Measurements from ENCODE around the gene ONECUT3.

The ONECUT3 gene

GRCh38 chr19:1809678-1810077 is 56.4 kb downstream of the ONECUT3 start:
- no peak overlapping the region for H3K9ac ChIP-seq (ENCODE audit: low read depth, low read length)
- peaks cover 3% of the 10 kb centered on the region for H3K36me3 ChIP-seq (ENCODE audit: control insufficient read depth, insufficient read depth, low read length)
- no peaks in the 10 kb centered on the region for H3K27me3 ChIP-seq (ENCODE audit: control insufficient read depth, insufficient read depth, low read length)
- H3K9me3 ChIP-seq (ENCODE audit: control insufficient read depth, insufficient read depth, low read length), result no peaks in the 10 kb centered on the region
- no peaks in the 10 kb centered on the region for H3K4me1 ChIP-seq (ENCODE audit: control insufficient read depth, insufficient read depth, low read length)
- H3K4me3 ChIP-seq (ENCODE audit: low read depth, low read length), result no peak overlapping the region

- no peaks in the 10 kb centered on the region for H3K4me1 ChIP-seq (ENCODE audit: control insufficient read depth, insufficient read depth, low read length)
- H3K4me3 ChIP-seq (ENCODE audit: low read depth, low read length), result no peak overlapping the region
- H3K9ac ChIP-seq (ENCODE audit: low read depth, low read length), result no peak overlapping the region
- H3K36me3 ChIP-seq (ENCODE audit: control insufficient read depth, insufficient read depth, low read length), result peaks cover 6% of the 10 kb centered on the region
- H3K9me3 ChIP-seq (ENCODE audit: control insufficient read depth, insufficient read depth, low read length), result no peaks in the 10 kb centered on the region
- H3K27me3 ChIP-seq (ENCODE audit: control insufficient read depth, insufficient read depth, low read length), result no peaks in the 10 kb centered on the region
Measured at GRCh38 chr19:1810439-1811160, 57.3 kb downstream of the ONECUT3 start.

- Histone ChIP-seq H3K27me3 (ENCODE audit: control insufficient read depth, insufficient read depth, low read length) (no peaks in the 10 kb centered on the region), H3K9me3 (ENCODE audit: control insufficient read depth, insufficient read depth, low read length) (no peaks in the 10 kb centered on the region), H3K4me3 (ENCODE audit: low read depth, low read length) (peak overlapping the region; percentile 22), H3K4me1 (ENCODE audit: control insufficient read depth, insufficient read depth, low read length) (no peaks in the 10 kb centered on the region), H3K9ac (ENCODE audit: low read depth, low read length) (no peak overlapping the region), H3K36me3 (ENCODE audit: control insufficient read depth, insufficient read depth, low read length) (peaks cover 12% of the 10 kb centered on the region)
Measured at GRCh38 chr19:1811472-1811894, 58.2 kb downstream of the ONECUT3 start.

- peak within 1 kb of the TSS; percentile 78 for H3K4me3 ChIP-seq (ENCODE audit: low read depth, low read length)
- no peak within 1 kb of the TSS for H3K9ac ChIP-seq (ENCODE audit: low read depth, low read length)
Measured at GRCh38 chr19:1811942-1812425, 58.7 kb downstream of the ONECUT3 start, which contains the start of gene ATP8B3. Gene ATP8B3, minus strand, starts transcription at chr19:1812276. Its CDS starts 540 bp downstream, at chr19:1811736.

GRCh38 chr19:1812426-1813191 is 59.3 kb downstream of the ONECUT3 start:
- peaks cover 20% of the 10 kb centered on the region for H3K36me3 ChIP-seq (ENCODE audit: control insufficient read depth, insufficient read depth, low read length)
- H3K4me3 ChIP-seq (ENCODE audit: low read depth, low read length), result peak overlapping the region; percentile 78
- H3K4me1 ChIP-seq (ENCODE audit: control insufficient read depth, insufficient read depth, low read length), result no peaks in the 10 kb centered on the region
- H3K9ac ChIP-seq (ENCODE audit: low read depth, low read length), result no peak overlapping the region
- H3K27me3 ChIP-seq (ENCODE audit: control insufficient read depth, insufficient read depth, low read length), result no peaks in the 10 kb centered on the region
- H3K9me3 ChIP-seq (ENCODE audit: control insufficient read depth, insufficient read depth, low read length), result no peaks in the 10 kb centered on the region

More at GRCh38 chr19:1811942-1812425, 58.7 kb downstream of the ONECUT3 start, which contains the start of gene ATP8B3:
- Histone ChIP-seq H3K36me3 (ENCODE audit: control insufficient read depth, insufficient read depth, low read length) (peaks cover 15% of the 10 kb centered on the region), H3K9me3 (ENCODE audit: control insufficient read depth, insufficient read depth, low read length) (no peaks in the 10 kb centered on the region), H3K4me1 (ENCODE audit: control insufficient read depth, insufficient read depth, low read length) (no peaks in the 10 kb centered on the region), H3K27me3 (ENCODE audit: control insufficient read depth, insufficient read depth, low read length) (no peaks in the 10 kb centered on the region)

- no peaks in the 10 kb centered on the region for H3K9me3 ChIP-seq (ENCODE audit: control insufficient read depth, insufficient read depth, low read length)
- peaks cover 28% of the 10 kb centered on the region for H3K36me3 ChIP-seq (ENCODE audit: control insufficient read depth, insufficient read depth, low read length)
- no peak overlapping the region for H3K9ac ChIP-seq (ENCODE audit: low read depth, low read length)
- H3K4me3 ChIP-seq (ENCODE audit: low read depth, low read length), result peak overlapping the region; percentile 78
- H3K27me3 ChIP-seq (ENCODE audit: control insufficient read depth, insufficient read depth, low read length), result no peaks in the 10 kb centered on the region
- no peaks in the 10 kb centered on the region for H3K4me1 ChIP-seq (ENCODE audit: control insufficient read depth, insufficient read depth, low read length)
Measured at GRCh38 chr19:1813192-1814182, 60.2 kb downstream of the ONECUT3 start.

GRCh38 chr19:1814391-1814790 is 61.1 kb downstream of the ONECUT3 start:
- no peak overlapping the region for H3K9ac ChIP-seq (ENCODE audit: low read depth, low read length)
- H3K27me3 ChIP-seq (ENCODE audit: control insufficient read depth, insufficient read depth, low read length), result no peaks in the 10 kb centered on the region
- no peaks in the 10 kb centered on the region for H3K4me1 ChIP-seq (ENCODE audit: control insufficient read depth, insufficient read depth, low read length)
- H3K36me3 ChIP-seq (ENCODE audit: control insufficient read depth, insufficient read depth, low read length), result peaks cover 33% of the 10 kb centered on the region
- no peak overlapping the region for H3K4me3 ChIP-seq (ENCODE audit: low read depth, low read length)
- H3K9me3 ChIP-seq (ENCODE audit: control insufficient read depth, insufficient read depth, low read length), result no peaks in the 10 kb centered on the region

GRCh38 chr19:1814833-1815604 is 61.7 kb downstream of the ONECUT3 start:
- no peak overlapping the region for H3K9ac ChIP-seq (ENCODE audit: low read depth, low read length)
- no peaks in the 10 kb centered on the region for H3K9me3 ChIP-seq (ENCODE audit: control insufficient read depth, insufficient read depth, low read length)
- H3K4me1 ChIP-seq (ENCODE audit: control insufficient read depth, insufficient read depth, low read length), result no peaks in the 10 kb centered on the region
- H3K36me3 ChIP-seq (ENCODE audit: control insufficient read depth, insufficient read depth, low read length), result peaks cover 37% of the 10 kb centered on the region
- H3K4me3 ChIP-seq (ENCODE audit: low read depth, low read length), result no peak overlapping the region
- no peaks in the 10 kb centered on the region for H3K27me3 ChIP-seq (ENCODE audit: control insufficient read depth, insufficient read depth, low read length)

GRCh38 chr19:1815605-1816529 is 62.6 kb downstream of the ONECUT3 start:
- Histone ChIP-seq H3K4me3 (ENCODE audit: low read depth, low read length) (no peak overlapping the region), H3K9ac (ENCODE audit: low read depth, low read length) (no peak overlapping the region), H3K27me3 (ENCODE audit: control insufficient read depth, insufficient read depth, low read length) (no peaks in the 10 kb centered on the region), H3K4me1 (ENCODE audit: control insufficient read depth, insufficient read depth, low read length) (no peaks in the 10 kb centered on the region), H3K36me3 (ENCODE audit: control insufficient read depth, insufficient read depth, low read length) (peaks cover 45% of the 10 kb centered on the region), H3K9me3 (ENCODE audit: control insufficient read depth, insufficient read depth, low read length) (no peaks in the 10 kb centered on the region)
